Ishikawa (cell line): ENCODE data around the gene CASK.

ENCODE experiments used
- CEBPB ChIP-seq: IDR thresholded peaks from 2 replicates; pipeline ENCODE4 v1.6.1; 2012
- CREB1 ChIP-seq: IDR thresholded peaks from 2 replicates; pipeline ENCODE4 v1.6.1; 2012; ENCODE audit warnings: low read depth
- EGR1 ChIP-seq: IDR thresholded peaks from 2 replicates; pipeline ENCODE4 v1.6.1; 2012
- EP300 ChIP-seq: IDR thresholded peaks from 2 replicates; pipeline ENCODE4 v1.6.1; 2012; ENCODE audit warnings: borderline replicate concordance
- FOXM1 ChIP-seq: IDR thresholded peaks from 2 replicates; pipeline ENCODE4 v1.6.1; 2012; ENCODE audit warnings: low read depth, borderline replicate concordance
- MAX ChIP-seq: IDR thresholded peaks from 2 replicates; pipeline ENCODE4 v1.6.1; 2012
- NFIC ChIP-seq: IDR thresholded peaks from 2 replicates; pipeline ENCODE4 v1.6.1; 2012
- RAD21 ChIP-seq: IDR thresholded peaks from 2 replicates; pipeline ENCODE4 v1.6.1; 2012; ENCODE audit warnings: low read depth
- REST ChIP-seq: IDR thresholded peaks from 2 replicates; pipeline ENCODE4 v1.6.1; 2012; ENCODE audit warnings: low read depth, mild to moderate bottlenecking
- TAF1 ChIP-seq: IDR thresholded peaks from 2 replicates; pipeline ENCODE4 v1.6.1; 2012; ENCODE audit warnings: low read depth, mild to moderate bottlenecking
- TCF12 ChIP-seq: IDR thresholded peaks from 2 replicates; pipeline ENCODE4 v1.6.1; 2012; ENCODE audit warnings: low read depth
- TEAD4 ChIP-seq: IDR thresholded peaks from 2 replicates; pipeline ENCODE4 v1.6.1; 2012
- USF1 ChIP-seq: IDR thresholded peaks from 2 replicates; pipeline ENCODE4 v1.6.1; 2012
- YY1 ChIP-seq: IDR thresholded peaks from 2 replicates; pipeline ENCODE4 v1.6.1; 2012; ENCODE audit warnings: low read depth
- ZBTB7A ChIP-seq: IDR thresholded peaks from 2 replicates; pipeline ENCODE4 v1.6.1; 2012; ENCODE audit warnings: low read depth

CASK gene

GRCh38 chrX:41952102-41952501 is 28.7 kb upstream of the CASK start:
- TF ChIP-seq TCF12 (no peak), YY1 (no peak), FOXM1 (no peak), TEAD4 (no peak), USF1 (no peak), CREB1 (no peak), ZBTB7A (no peak), TAF1 (no peak), MAX (no peak), REST (no peak), NFIC (no peak), CEBPB (no peak), RAD21 (no peak), EGR1 (no peak), EP300 (no peak)

GRCh38 chrX:41946989-41947612 is 23.7 kb upstream of the CASK start:
- TF ChIP-seq MAX = no peak
- TF ChIP-seq CREB1 = no peak
- no peak for TF ChIP-seq TEAD4
- TF ChIP-seq CEBPB = no peak
- TF ChIP-seq ZBTB7A = no peak
- no peak for TF ChIP-seq USF1
- no peak for TF ChIP-seq EGR1
- TF ChIP-seq TAF1 = no peak
- TF ChIP-seq NFIC = no peak
- no peak for TF ChIP-seq TCF12
- no peak for TF ChIP-seq RAD21

- no peak for TF ChIP-seq FOXM1
- TF ChIP-seq REST = no peak
- TF ChIP-seq CEBPB = no peak
- TF ChIP-seq NFIC = no peak
- TF ChIP-seq YY1 = no peak
- TF ChIP-seq TEAD4 = no peak
- no peak for TF ChIP-seq TAF1
- no peak for TF ChIP-seq RAD21
- no peak for TF ChIP-seq TCF12
- TF ChIP-seq MAX = no peak
- TF ChIP-seq EGR1 = no peak
- no peak for TF ChIP-seq USF1
- no peak for TF ChIP-seq EP300
- TF ChIP-seq ZBTB7A = no peak
- TF ChIP-seq CREB1 = no peak
Measured at GRCh38 chrX:41946235-41946634, 22.9 kb upstream of the CASK start.

- TF ChIP-seq TAF1 (no peak), ZBTB7A (no peak), TCF12 (no peak), RAD21 (no peak), FOXM1 (no peak), MAX (no peak), YY1 (no peak), CREB1 (no peak), TEAD4 (no peak), NFIC (no peak), REST (no peak), CEBPB (no peak), USF1 (no peak), EP300 (no peak), EGR1 (no peak)
Measured at GRCh38 chrX:41935832-41936231, 12.5 kb upstream of the CASK start.
